A549 (cell line): ENCODE results near the gene MAGI2. TPM values are rescaled to one million over a fixed set of nuclear protein-coding genes. Genes with fewer than 3 reads are reported as not detected.
"Not testable (repeated sequence)": the region's sequence is repeated elsewhere in the genome, so short reads cannot be mapped to it uniquely, and the experiment has no call there.

Experiments
- ATAC-seq, 2 experiments: fragments of 200-7000 bp in 1 of 2; fragments of >200 bp in 1 of 2; cut with Nextera tagmentation in 1 of 2; cut with Tn5 transposase in 1 of 2; 3 replicates each; pipeline versions ENCODE4 v1.8.0 to v1.9.1; 2018 to 2020; ENCODE audit warnings: mild to moderate bottlenecking in 1 of 2, moderate library complexity in 1 of 2
- CTCF ChIA-PET: fragments of 300-600 bp; sonication (Branson Sonifier 250); formaldehyde crosslinking; extraction: SDS; loops from one replicate; lab custom pipeline; 2021; ENCODE audit warnings: antibody characterized with exemption, inconsistent platforms; lab: Yijun Ruan, JAX
- POLR2A ChIA-PET: fragments of 350-600 bp; formaldehyde crosslinking; extraction: SDS; loops from one replicate; lab custom pipeline; 2021; ENCODE audit warnings: antibody characterized with exemption, inconsistent platforms; lab: Yijun Ruan, JAX
- DNase-seq, 2 experiments: peaks; one replicate each; pipeline versions ENCODE4 v3.0.0 to v3.0.0-alpha.2; 2011 to 2016; ENCODE audit warnings: low read depth in 1 of 2, low spot score in 1 of 2
- FAIRE-seq: peaks from 2 replicates; lab custom pipeline; 2011; peaks lifted over from hg19 to GRCh38; lab: Jason Lieb, UNC
- H3K27ac ChIP-seq, 2 experiments: fragments of >200 bp; sonication (Bioruptor Twin); formaldehyde crosslinking; 3 replicates each; pipeline ENCODE4 v1.5.1; 2016 to 2017
- H3K4me1 ChIP-seq: fragments of >200 bp; sonication (Bioruptor Twin); formaldehyde crosslinking; 3 replicates; pipeline ENCODE4 v1.6.1; 2016
- H3K4me2 ChIP-seq: fragments of >200 bp; sonication (Bioruptor Twin); formaldehyde crosslinking; 3 replicates; pipeline ENCODE4 v1.6.1; 2016
- H3K4me3 ChIP-seq: fragments of >200 bp; sonication (Bioruptor Twin); formaldehyde crosslinking; 3 replicates; pipeline ENCODE4 v1.5.1; 2016
- H3K9me3 ChIP-seq: fragments of >200 bp; sonication (Bioruptor Twin); formaldehyde crosslinking; 3 replicates; pipeline ENCODE4 v1.6.1; 2016
- ATOH8 ChIP-seq: fragments of 250-450 bp; sonication (Bioruptor Pico); IDR thresholded peaks from 2 replicates; pipeline ENCODE4 v1.5.0; 2020; ENCODE audit warnings: low read depth, mild to moderate bottlenecking, moderate library complexity
- BCL3 ChIP-seq: fragments of >200 bp; sonication (Bioruptor Twin); formaldehyde crosslinking; IDR thresholded peaks from 3 replicates; pipeline ENCODE4 v1.6.1; 2016
- CTCF ChIP-seq: fragments of >200 bp; sonication (Bioruptor Twin); formaldehyde crosslinking; IDR thresholded peaks from 3 replicates; pipeline ENCODE4 v1.5.1; 2016
- EP300 ChIP-seq, 2 experiments: fragments of >200 bp; sonication (Bioruptor Twin); formaldehyde crosslinking; IDR thresholded peaks; 2 replicates in 1 of 2; 3 replicates in 1 of 2; pipeline ENCODE4 v1.6.1; 2016 to 2017
- HEYL ChIP-seq: fragments of 250-450 bp; sonication (Bioruptor Pico); IDR thresholded peaks from 2 replicates; pipeline ENCODE4 v1.8.0; 2021; ENCODE audit warnings: mild to moderate bottlenecking, moderate library complexity
- HMGXB4 ChIP-seq: fragments of 250-450 bp; sonication (Bioruptor Pico); IDR thresholded peaks from 2 replicates; pipeline ENCODE4 v1.5.0; 2021; ENCODE audit warnings: mild to moderate bottlenecking, moderate library complexity, borderline replicate concordance
- MAFK ChIP-seq: fragments of 450-650 bp; IDR thresholded peaks from 2 replicates; pipeline ENCODE4 v1.6.1; 2014; ENCODE audit not compliant: partially characterized antibody
- MAZ ChIP-seq: fragments of 150-350 bp; IDR thresholded peaks from 2 replicates; pipeline ENCODE4 v1.6.1; 2014; ENCODE audit warnings: antibody characterized with exemption, low read depth, low read length, borderline replicate concordance
- NFE2L2 ChIP-seq: fragments of 150-350 bp; conservative IDR thresholded peaks from 2 replicates; pipeline ENCODE4 v1.6.1; 2014; ENCODE audit warnings: low read length
- PHF8 ChIP-seq: fragments of 200-600 bp; sonication (generic); IDR thresholded peaks from 2 replicates; pipeline ENCODE4 v1.6.1; 2016; ENCODE audit warnings: low read depth, mild to moderate bottlenecking, antibody characterized with exemption, moderate library complexity, borderline replicate concordance
- POLR2AphosphoS2 ChIP-seq: conservative IDR thresholded peaks from 2 replicates; pipeline ENCODE4 v1.6.1; 2012; ENCODE audit warnings: low read length, improper control_type of control experiment, inconsistent platforms
- RAD21 ChIP-seq, 2 experiments: fragments of >200 bp in 1 of 2; sonication (Bioruptor Twin) in 1 of 2; formaldehyde crosslinking in 1 of 2; IDR thresholded peaks in 1 of 2; conservative IDR thresholded peaks in 1 of 2; 2 replicates in 1 of 2; 3 replicates in 1 of 2; pipeline ENCODE4 v1.6.1; 2012 to 2018; ENCODE audit warnings: inconsistent platforms in 1 of 2
- SMC3 ChIP-seq: fragments of >200 bp; sonication (Bioruptor Twin); formaldehyde crosslinking; IDR thresholded peaks from 3 replicates; pipeline ENCODE4 v1.6.1; 2018; ENCODE audit warnings: inconsistent platforms
- SREBF2 ChIP-seq: fragments of 450-650 bp; IDR thresholded peaks from 2 replicates; pipeline ENCODE4 v1.6.1; 2014; ENCODE audit warnings: mild to moderate bottlenecking, moderate library complexity
- TFCP2L1 ChIP-seq: fragments of 250-450 bp; sonication (Bioruptor Pico); IDR thresholded peaks from 2 replicates; pipeline ENCODE4 v1.5.0; 2021; ENCODE audit warnings: mild to moderate bottlenecking
- TP53 ChIP-seq: fragments of 250-450 bp; sonication (Bioruptor Pico); IDR thresholded peaks from 2 replicates; pipeline ENCODE4 v1.5.0; 2021; ENCODE audit warnings: mild to moderate bottlenecking, moderate library complexity
- ZSCAN20 ChIP-seq: fragments of 250-450 bp; sonication (Bioruptor Pico); IDR thresholded peaks from 2 replicates; pipeline ENCODE4 v1.8.0; 2022; ENCODE audit warnings: mild to moderate bottlenecking, moderate library complexity
- WGBS: methylation state at CpG from one replicate; pipeline ENCODE4 v1.1.6; 2017; ENCODE audit errors: missing lambda C conversion rate; 5-methylcytosine and 5-hydroxymethylcytosine counted together
- polyA plus RNA-seq, 4 experiments: library from polyadenylated mRNA; depleted of rRNA in 3 of 4; stranded (reverse); fragments of >200 nt; fragmentation: RNase III in 1 of 4; extraction: RNeasy Plus Mini Kit Qiagen cat#74134 plus additional on column Dnase treatment in 1 of 4; gene quantifications; 2 replicates in 3 of 4; 3 replicates in 1 of 4; pipeline ENCODE4 v1.2.3, GENCODE V29; 2011 to 2017

MAGI2 gene
- polyA plus RNA-seq, 2 of the 4 experiments (the other 2 are of a cell fraction): 0.48 to 0.81 TPM

GRCh38 chr7:78510580-78511188, 942.8 kb downstream of the MAGI2 start:
- H3K4me2 ChIP-seq: no peak overlapping the region
- H3K27ac ChIP-seq: no peak overlapping the region
- ChIA-PET CTCF (interaction anchor here (0.6 to 1.7 kb wide), 7 partner anchors 9 to 1537 kb away, joined by 3 to 6 read pairs (median 4); no protein-coding TSS in a partner anchor), POLR2A (no interaction called here)
- H3K9me3 ChIP-seq: no peaks in the 10 kb centered on the region
- no peak for FAIRE-seq
- H3K4me3 ChIP-seq: no peak overlapping the region
- peak in 1 of 2 experiments; percentile 80; a peak in 3 of 6 replicates for ATAC-seq
- H3K4me1 ChIP-seq: no peaks in the 10 kb centered on the region
- peak; percentile 7 to 43 for DNase-seq
- TF ChIP-seq RAD21 (conservative IDR thresholded peaks at IDR 0.05 in 1 of 2, IDR thresholded peaks at IDR 0.05 in 1 of 2) (peak; percentile 66 to 77; a peak in 4 of 5 replicates), SMC3 (peak; percentile 66), CTCF (peak; percentile 54), TP53 (CRISPR knock-in tag) (no peak)
- 4% methylated on average over 2 of the region's 2 CpGs for WGBS

- H3K27ac ChIP-seq, DNase-seq, FAIRE-seq, H3K9me3 ChIP-seq, CTCF ChIA-PET, H3K4me1 ChIP-seq, POLR2A ChIA-PET, ATAC-seq, H3K4me3 ChIP-seq, H3K4me2 ChIP-seq: not testable (repeated sequence)
- WGBS: 5% methylated on average over 2 of the region's 2 CpGs
Measured at GRCh38 chr7:78503301-78503700, 950.2 kb downstream of the MAGI2 start.

GRCh38 chr7:78501064-78501463, 952.4 kb downstream of the MAGI2 start:
- 38% methylated on average over 2 of the region's 2 CpGs for WGBS
- TF ChIP-seq ZSCAN20 (CRISPR knock-in tag) (no peak), TFCP2L1 (no peak), ATOH8 (CRISPR knock-in tag) (no peak), HEYL (CRISPR knock-in tag) (no peak), MAZ (no peak), MAFK (peak; percentile 64)
- ChIA-PET POLR2A (no interaction called here), CTCF (interaction anchor here (1.7 kb wide), 1 partner anchor 10 kb away, joined by 5 read pairs; no protein-coding TSS in a partner anchor)
- no peak for DNase-seq
- H3K4me2 ChIP-seq: no peak overlapping the region
- no peaks in the 10 kb centered on the region for H3K4me1 ChIP-seq
- H3K27ac ChIP-seq: no peak overlapping the region
- H3K4me3 ChIP-seq: no peak overlapping the region
- no peak for FAIRE-seq
- no peak for ATAC-seq
- H3K9me3 ChIP-seq: no peaks in the 10 kb centered on the region

GRCh38 chr7:78499971-78500370, 953.5 kb downstream of the MAGI2 start:
- H3K4me3 ChIP-seq: no peak overlapping the region
- no peaks in the 10 kb centered on the region for H3K9me3 ChIP-seq
- H3K4me2 ChIP-seq: no peak overlapping the region
- DNase-seq (no peak), ATAC-seq (no peak), FAIRE-seq (no peak)
- POLR2A ChIA-PET: no interaction called here
- WGBS: 18% methylated on average over 2 of the region's 2 CpGs
- no peak overlapping the region for H3K27ac ChIP-seq
- no peak for TF ChIP-seq BCL3
- TF ChIP-seq HEYL (CRISPR knock-in tag): no peak
- no peak for TF ChIP-seq POLR2AphosphoS2
- no peak for TF ChIP-seq HMGXB4 (CRISPR knock-in tag)
- TF ChIP-seq NFE2L2: no peak
- TF ChIP-seq SMC3: no peak
- no peak for TF ChIP-seq SREBF2
- no peak for TF ChIP-seq PHF8
- TF ChIP-seq EP300 (IDR thresholded peaks at IDR 0.05): no peak
- H3K4me1 ChIP-seq: no peaks in the 10 kb centered on the region
- CTCF ChIA-PET: no interaction called here
